Endothelial cell of umbilical vein (primary cell): ENCODE results near the gene RUNX2. TPM values are rescaled to one million over a fixed set of nuclear protein-coding genes. Genes with fewer than 3 reads are reported as not detected.

Experiments
- BruUV-seq: library from RNA; stranded (reverse); fragments of 400-500 nt; replicated peaks from 2 replicates; lab custom pipeline; 2021; lab: Mats Ljungman, UMichigan
- CTCF ChIA-PET: fragments of 300-600, 350-600 bp; sonication (Branson Sonifier 250); formaldehyde crosslinking; loops from one replicate; lab custom pipeline; 2021; ENCODE audit warnings: antibody characterized with exemption, inconsistent platforms; lab: Charles Lee
- POLR2A ChIA-PET: fragments of 300-600, 350-600 bp; sonication (Branson Sonifier 250); formaldehyde crosslinking; loops from one replicate; lab custom pipeline; 2021; ENCODE audit warnings: antibody characterized with exemption, inconsistent platforms; lab: Charles Lee
- DNase-seq: peaks from one replicate; pipeline ENCODE4 v3.0.0-alpha.2; 2011; ENCODE audit warnings: low read depth, low spot score
- FAIRE-seq: peaks from 2 replicates; lab custom pipeline; 2011; peaks lifted over from hg19 to GRCh38; lab: Jason Lieb, UNC
- H2AFZ ChIP-seq: 2 replicates; pipeline ENCODE4 v1.6.0; 2012; ENCODE audit warnings: low read depth, low read length, control low read depth, inconsistent platforms
- H3K27ac ChIP-seq: 2 replicates; pipeline ENCODE4 v1.5.1; 2011; ENCODE audit warnings: low read depth, mild to moderate bottlenecking, control low read depth, low read length, moderate library complexity; ENCODE audit not compliant: insufficient read depth
- H3K27me3 ChIP-seq, 2 experiments: 2 replicates each; pipeline versions ENCODE4 v1.6.0 to v1.6.1; 2011; ENCODE audit warnings: low read length in 2 of 2, mixed read lengths in 1 of 2; ENCODE audit not compliant: control insufficient read depth in 2 of 2, insufficient read depth in 2 of 2
- H3K36me3 ChIP-seq, 2 experiments: 2 replicates in 1 of 2; 3 replicates in 1 of 2; pipeline ENCODE4 v1.5.1; 2011; ENCODE audit warnings: low read length in 2 of 2, mild to moderate bottlenecking in 1 of 2, moderate library complexity in 1 of 2; ENCODE audit not compliant: control insufficient read depth in 2 of 2, insufficient read depth in 2 of 2; ENCODE audit errors: extremely low read depth in 1 of 2
- H3K4me1 ChIP-seq: 3 replicates; pipeline ENCODE4 v1.5.1; 2011; ENCODE audit warnings: mild to moderate bottlenecking, low read length; ENCODE audit not compliant: control insufficient read depth, insufficient read depth; ENCODE audit errors: extremely low read depth
- H3K4me2 ChIP-seq: 2 replicates; pipeline ENCODE4 v1.6.1; 2011; ENCODE audit warnings: low read length, control low read depth, mixed read lengths; ENCODE audit not compliant: insufficient read depth
- H3K4me3 ChIP-seq, 3 experiments: fragments of 200-600 bp in 1 of 3; sonication (generic), shearing (Covaris generic) in 1 of 3; replicated peaks in 1 of 3; 2 replicates each; pipeline ENCODE4 v1.5.1; 2011 to 2016; ENCODE audit warnings: control low read depth in 3 of 3, low read length in 3 of 3, mild to moderate bottlenecking in 2 of 3, inconsistent platforms in 1 of 3, low read depth in 1 of 3, moderate library complexity in 1 of 3; ENCODE audit not compliant: insufficient read depth in 1 of 3
- H3K79me2 ChIP-seq: 2 replicates; pipeline ENCODE4 v1.6.0; 2012; ENCODE audit warnings: low read length, inconsistent platforms; ENCODE audit not compliant: control insufficient read depth, insufficient read depth
- H3K9ac ChIP-seq: replicated peaks from 2 replicates; pipeline ENCODE3; 2011; ENCODE audit warnings: low read length, control low read depth; ENCODE audit not compliant: insufficient read depth; ENCODE audit errors: extremely low read depth
- H3K9me1 ChIP-seq: replicated peaks from 3 replicates; pipeline ENCODE4 v1.6.0; 2011; ENCODE audit warnings: mild to moderate bottlenecking, low read length; ENCODE audit not compliant: control insufficient read depth, insufficient read depth; ENCODE audit errors: extremely low read depth
- H3K9me3 ChIP-seq: replicated peaks from 2 replicates; pipeline ENCODE4 v1.5.1; 2012; ENCODE audit warnings: low read length, inconsistent platforms; ENCODE audit not compliant: control insufficient read depth, insufficient read depth
- H4K20me1 ChIP-seq: replicated peaks from 2 replicates; pipeline ENCODE3; 2011; ENCODE audit warnings: mild to moderate bottlenecking, low read length; ENCODE audit not compliant: control insufficient read depth, insufficient read depth; ENCODE audit errors: extremely low read depth
- EZH2 ChIP-seq: IDR thresholded peaks from 2 replicates; pipeline ENCODE4 v1.6.1; 2012; ENCODE audit warnings: borderline replicate concordance, low read depth, mild to moderate bottlenecking, moderate library complexity, low read length, inconsistent platforms; ENCODE audit not compliant: severe bottlenecking
- FOS ChIP-seq: IDR thresholded peaks from 2 replicates; pipeline ENCODE4 v1.6.1; 2011; ENCODE audit warnings: mild to moderate bottlenecking, low read length, moderate library complexity, borderline replicate concordance; ENCODE audit not compliant: insufficient read depth
- GATA2 ChIP-seq: IDR thresholded peaks from 2 replicates; pipeline ENCODE4 v1.7.0; 2011; ENCODE audit warnings: low read depth, mild to moderate bottlenecking, moderate library complexity, mixed read lengths, low read length; ENCODE audit not compliant: insufficient read length, insufficient read depth
- JUN ChIP-seq: IDR thresholded peaks from 2 replicates; pipeline ENCODE4 v1.6.1; 2011; ENCODE audit warnings: borderline replicate concordance, low read depth; ENCODE audit not compliant: insufficient read length, insufficient read depth
- MYC ChIP-seq: IDR thresholded peaks from one replicate; pipeline ENCODE4 v1.6.1; 2011; ENCODE audit warnings: mild to moderate bottlenecking, low read depth, low read length
- POLR2A ChIP-seq: IDR thresholded peaks from 2 replicates; pipeline ENCODE4 v1.6.1; 2012; ENCODE audit warnings: low read depth, mild to moderate bottlenecking, control low read depth, low read length
- POLR2AphosphoS5 ChIP-seq: IDR thresholded peaks from 2 replicates; pipeline ENCODE4 v1.6.1; 2012; ENCODE audit warnings: low read depth, mild to moderate bottlenecking, control low read depth, low read length, moderate library complexity; ENCODE audit not compliant: insufficient read depth
- dilution Hi-C: fragments of 300-500 bp; cut with MboI; formaldehyde crosslinking; loops from one replicate; pipeline ENCODE4 v1.15.0; 2019; ENCODE audit warnings: low sequenced_read_pairs; ENCODE audit not compliant: extremely low pct_ligation_motif_present
- intact Hi-C: fragments of 100-400 bp; cut with micrococcal nuclease; formaldehyde crosslinking; loops from one replicate; pipeline ENCODE4 v1.10.0; 2022
- polyA plus RNA-seq, 4 experiments: library from polyadenylated mRNA; depleted of rRNA in 3 of 4; stranded (reverse) in 3 of 4; unstranded in 1 of 4; fragments of >200 nt; gene quantifications; 2 replicates each; pipeline versions ENCODE4 v1.2.1 to v1.2.3, GENCODE V29; 2011 to 2012; ENCODE audit warnings: missing spikeins in 1 of 4
- total RNA-seq: library from RNA; stranded (reverse); gene quantifications from 2 replicates; pipeline ENCODE4 v1.2.3, GENCODE V29; 2021
- TF ChIP-seq, protein P1 (sequence below), 2 donors: IDR thresholded peaks; 1 replicate in 1 of 2; 2 replicates in 1 of 2; pipeline ENCODE4 v1.5.1; 2011; ENCODE audit warnings: low read length in 2 of 2, mild to moderate bottlenecking in 2 of 2, moderate library complexity in 2 of 2, control low read depth in 1 of 2, inconsistent platforms in 1 of 2, low read depth in 1 of 2; ENCODE audit not compliant: insufficient read depth in 1 of 2; ENCODE audit errors: extremely low read depth in 1 of 2
- TF ChIP-seq, protein P2 (sequence below): IDR thresholded peaks from 2 replicates; pipeline ENCODE4 v1.6.1; 2011; ENCODE audit not compliant: insufficient read depth, insufficient read length

The RUNX2 gene
- total and polyA plus RNA-seq, 2 donors (not counting 3 experiments of a cell fraction or from before 2014, with no cell fraction given), result 0.06 TPM; not detected in 1

DNA sequence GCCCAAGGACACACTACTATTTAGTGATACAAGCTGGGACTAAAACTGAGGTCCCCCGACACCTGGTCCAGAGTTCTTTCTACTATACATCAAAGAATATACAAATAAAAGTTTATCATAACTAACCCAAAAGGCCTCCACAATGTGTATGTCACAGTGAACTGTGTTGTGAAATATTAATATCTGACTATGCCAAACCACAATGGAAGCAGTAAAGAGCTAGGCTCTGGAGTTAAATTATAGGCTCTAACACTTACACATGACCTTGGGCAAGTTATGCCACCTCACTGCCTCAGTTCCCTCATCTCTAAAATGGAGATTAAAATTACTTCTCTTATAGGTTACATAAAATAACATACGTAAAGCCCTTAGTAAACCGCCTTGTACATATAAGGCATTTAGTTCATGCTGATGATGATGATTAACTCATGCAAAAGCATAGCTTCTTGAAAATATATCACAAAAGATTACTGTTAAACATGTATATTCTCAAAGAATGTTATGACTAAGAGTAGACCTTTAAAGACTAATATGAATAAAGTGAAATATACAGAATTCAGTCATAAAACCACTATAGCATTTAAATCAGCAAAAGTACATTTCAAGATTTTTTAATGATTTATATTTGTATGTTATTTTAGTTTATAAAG, 43.9 kb downstream of the RUNX2 start:
- Histone ChIP-seq H2AFZ (no peak overlapping the region), H3K27ac (no peak overlapping the region), H3K4me3 (no peak overlapping the region), H3K27me3 (no peaks in the 10 kb centered on the region), H3K9me3 (no peaks in the 10 kb centered on the region), H3K36me3 (no peaks in the 10 kb centered on the region), H3K9me1 (no peaks in the 10 kb centered on the region), H4K20me1 (no peaks in the 10 kb centered on the region), H3K4me2 (no peak overlapping the region), H3K9ac (no peak overlapping the region), H3K4me1 (peaks cover 3% of the 10 kb centered on the region), H3K79me2 (no peaks in the 10 kb centered on the region)
- FAIRE-seq (no peak), DNase-seq (no peak)
- dilution Hi-C loops, result no loop called here
- no TSS peak for BruUV-seq
- POLR2A ChIA-PET, result no interaction called here
- TF ChIP-seq, protein P1, sequence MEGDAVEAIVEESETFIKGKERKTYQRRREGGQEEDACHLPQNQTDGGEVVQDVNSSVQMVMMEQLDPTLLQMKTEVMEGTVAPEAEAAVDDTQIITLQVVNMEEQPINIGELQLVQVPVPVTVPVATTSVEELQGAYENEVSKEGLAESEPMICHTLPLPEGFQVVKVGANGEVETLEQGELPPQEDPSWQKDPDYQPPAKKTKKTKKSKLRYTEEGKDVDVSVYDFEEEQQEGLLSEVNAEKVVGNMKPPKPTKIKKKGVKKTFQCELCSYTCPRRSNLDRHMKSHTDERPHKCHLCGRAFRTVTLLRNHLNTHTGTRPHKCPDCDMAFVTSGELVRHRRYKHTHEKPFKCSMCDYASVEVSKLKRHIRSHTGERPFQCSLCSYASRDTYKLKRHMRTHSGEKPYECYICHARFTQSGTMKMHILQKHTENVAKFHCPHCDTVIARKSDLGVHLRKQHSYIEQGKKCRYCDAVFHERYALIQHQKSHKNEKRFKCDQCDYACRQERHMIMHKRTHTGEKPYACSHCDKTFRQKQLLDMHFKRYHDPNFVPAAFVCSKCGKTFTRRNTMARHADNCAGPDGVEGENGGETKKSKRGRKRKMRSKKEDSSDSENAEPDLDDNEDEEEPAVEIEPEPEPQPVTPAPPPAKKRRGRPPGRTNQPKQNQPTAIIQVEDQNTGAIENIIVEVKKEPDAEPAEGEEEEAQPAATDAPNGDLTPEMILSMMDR (IDR thresholded peaks at IDR 0.05; ENCODE audit: extremely low read depth in 1 of 2, insufficient read depth in 1 of 2, low read depth in 1 of 2, low read length in 2 of 2), result no peak
- TF ChIP-seq, protein P2, sequence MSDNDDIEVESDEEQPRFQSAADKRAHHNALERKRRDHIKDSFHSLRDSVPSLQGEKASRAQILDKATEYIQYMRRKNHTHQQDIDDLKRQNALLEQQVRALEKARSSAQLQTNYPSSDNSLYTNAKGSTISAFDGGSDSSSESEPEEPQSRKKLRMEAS, result no peak
- TF ChIP-seq MYC (no peak), POLR2A (no peak), GATA2 (no peak), POLR2AphosphoS5 (no peak), FOS (no peak), EZH2 (no peak), JUN (no peak)
- CTCF ChIA-PET, result interaction anchor here (1.0 to 1.1 kb wide), 2 partner anchors 10 to 343 kb away, joined by 3 to 4 read pairs; no protein-coding TSS in a partner anchor
- intact Hi-C loops, result no loop called here
